ACC112 (cell line): ENCODE measurements around the gene TSPAN18.

ENCODE experiments used
- H2AFZ ChIP-seq: fragments of 200-600 bp; sonication (generic); one replicate; pipeline ENCODE4 v1.6.0; 2017; ENCODE audit warnings: antibody characterized with exemption, low read length; ENCODE audit not compliant: unreplicated experiment
- H3K27ac ChIP-seq: fragments of 200-600 bp; sonication (generic); 2 replicates; pipeline ENCODE4 v1.5.1; 2014; ENCODE audit warnings: low read depth, mild to moderate bottlenecking, antibody characterized with exemption, low read length, moderate library complexity
- H3K27me3 ChIP-seq: fragments of 200-600 bp; sonication (generic); 2 replicates; pipeline ENCODE4 v1.6.1; 2014; ENCODE audit warnings: mild to moderate bottlenecking, antibody characterized with exemption, low read length, moderate library complexity, mixed read lengths; ENCODE audit not compliant: insufficient read depth
- H3K36me3 ChIP-seq: fragments of 200-600 bp; sonication (generic); 2 replicates; pipeline ENCODE4 v1.6.1; 2016; ENCODE audit warnings: mild to moderate bottlenecking, antibody characterized with exemption, low read length, moderate library complexity, mixed read lengths; ENCODE audit not compliant: insufficient read depth
- H3K4me1 ChIP-seq: fragments of 200-600 bp; sonication (generic); one replicate; pipeline ENCODE4 v1.6.1; 2016; ENCODE audit warnings: low read length, mixed read lengths; ENCODE audit not compliant: insufficient read depth, unreplicated experiment, control insufficient read depth
- H3K4me3 ChIP-seq: fragments of 200-600 bp; sonication (generic); 2 replicates; pipeline ENCODE4 v1.5.1; 2014; ENCODE audit warnings: mild to moderate bottlenecking, low read depth, low read length
- H3K79me2 ChIP-seq: fragments of 200-600 bp; sonication (generic); one replicate; pipeline ENCODE4 v1.6.0; 2016; ENCODE audit warnings: low read length; ENCODE audit not compliant: control insufficient read depth, unreplicated experiment, insufficient read depth

Gene TSPAN18

GRCh38 chr11:44777209-44778194, 50.7 kb downstream of the TSPAN18 start:
- Histone ChIP-seq H3K79me2 (no peaks in the 10 kb centered on the region), H3K36me3 (no peaks in the 10 kb centered on the region), H3K27ac (no peak overlapping the region), H3K4me1 (peaks cover 7% of the 10 kb centered on the region), H2AFZ (no peak overlapping the region), H3K27me3 (peaks cover 12% of the 10 kb centered on the region), H3K4me3 (no peak overlapping the region)

- Histone ChIP-seq H3K36me3 (no peaks in the 10 kb centered on the region), H3K79me2 (no peaks in the 10 kb centered on the region), H3K27ac (no peak overlapping the region), H3K4me3 (no peak overlapping the region), H3K27me3 (peaks cover 12% of the 10 kb centered on the region), H3K4me1 (peaks cover 7% of the 10 kb centered on the region), H2AFZ (no peak overlapping the region)
These were observed 51.7 kb downstream of the TSPAN18 start for GRCh38 chr11:44778195-44779100.

DNA sequence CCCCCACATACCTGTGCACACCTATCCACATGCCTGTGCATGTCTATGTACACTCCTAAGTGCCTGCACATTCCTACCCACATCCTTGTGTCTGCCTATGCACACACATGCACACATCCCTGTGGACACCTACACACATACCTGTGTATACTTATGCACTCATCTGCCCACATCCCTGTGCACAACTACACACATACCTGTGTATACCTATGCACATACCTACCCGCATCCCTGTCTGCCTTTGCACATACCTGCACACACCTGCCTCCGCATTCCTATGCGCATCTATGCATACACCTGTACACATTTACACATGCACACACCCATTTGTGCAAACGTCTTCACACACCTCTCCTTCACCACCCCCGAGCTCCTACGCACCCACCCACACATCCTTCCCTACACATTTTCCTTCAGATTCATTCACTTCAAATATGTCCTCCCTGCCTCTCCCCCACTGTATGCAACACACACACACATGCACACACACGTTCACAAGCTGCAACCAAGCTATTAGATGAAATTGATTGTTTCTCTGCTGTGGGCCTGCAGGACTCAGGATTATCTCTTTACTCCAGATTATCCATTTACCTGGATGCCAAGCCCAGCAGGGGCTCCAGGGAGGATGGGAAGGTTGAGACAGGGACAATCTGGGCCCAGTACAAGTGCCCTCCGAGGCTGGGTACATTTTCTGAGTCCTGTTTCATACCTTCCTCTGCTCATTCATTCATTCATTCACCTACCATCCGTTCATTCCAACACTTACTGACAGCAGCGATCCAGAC, 53.2 kb downstream of the TSPAN18 start:
- H2AFZ ChIP-seq, result no peak overlapping the region

DNA sequence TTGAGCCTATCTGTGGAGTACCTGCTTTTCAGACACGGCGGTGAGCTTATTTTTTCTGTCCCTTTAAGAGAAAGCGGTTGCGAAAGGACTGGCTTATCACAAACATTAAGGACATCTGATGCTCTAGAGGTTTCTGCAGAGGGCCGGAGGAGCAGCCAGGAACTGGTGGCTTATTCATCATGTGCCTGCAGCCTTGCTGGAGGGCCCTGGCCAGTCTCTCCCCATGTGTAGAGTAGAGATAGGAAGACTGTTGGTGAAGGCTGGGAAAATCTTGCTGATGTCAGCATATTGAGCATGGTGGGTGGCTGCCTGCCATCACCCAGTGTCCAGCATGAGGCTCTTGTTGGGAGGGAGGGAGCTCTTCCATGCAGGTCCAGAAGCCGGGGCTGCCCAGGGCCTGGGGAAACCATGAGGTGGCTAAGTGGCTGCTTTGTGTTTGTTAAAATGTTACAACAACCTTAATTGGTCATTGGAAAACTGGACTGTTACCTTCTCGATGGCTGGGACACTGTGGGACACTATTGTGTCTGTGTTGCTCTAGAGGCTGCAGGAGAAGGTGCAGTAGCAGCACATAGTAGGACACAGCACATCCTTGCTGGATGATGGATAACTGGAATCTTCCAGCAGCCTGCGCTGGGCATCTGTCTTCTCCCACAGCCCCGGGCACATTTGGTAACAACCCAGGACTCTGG, 54.3 kb downstream of the TSPAN18 start:
- H3K4me3 ChIP-seq, result no peak overlapping the region
- no peaks in the 10 kb centered on the region for H3K79me2 ChIP-seq
- H3K36me3 ChIP-seq, result no peaks in the 10 kb centered on the region
- no peak overlapping the region for H2AFZ ChIP-seq
- peaks cover 7% of the 10 kb centered on the region for H3K4me1 ChIP-seq
- no peak overlapping the region for H3K27ac ChIP-seq
- H3K27me3 ChIP-seq, result peaks cover under 1% of the 10 kb centered on the region; the same call in 1 of the 2 replicates

More for the DNA sequence above, 53.2 kb downstream of the TSPAN18 start:
- H3K4me3 ChIP-seq, result no peak overlapping the region
- H3K79me2 ChIP-seq, result no peaks in the 10 kb centered on the region
- H3K27me3 ChIP-seq, result peaks cover 4% of the 10 kb centered on the region
- no peak overlapping the region for H3K27ac ChIP-seq
- H3K4me1 ChIP-seq, result peaks cover 7% of the 10 kb centered on the region
- no peaks in the 10 kb centered on the region for H3K36me3 ChIP-seq

GRCh38 chr11:44781655-44782054, 54.9 kb downstream of the TSPAN18 start:
- Histone ChIP-seq H3K27ac (no peak overlapping the region), H3K4me1 (peaks cover 7% of the 10 kb centered on the region)

GRCh38 chr11:44782478-44782877, 55.7 kb downstream of the TSPAN18 start:
- Histone ChIP-seq H3K27ac (no peak overlapping the region), H3K4me1 (peaks cover 7% of the 10 kb centered on the region), H3K27me3 (peaks cover 2% of the 10 kb centered on the region; the same call in 1 of the 2 replicates), H2AFZ (no peak overlapping the region), H3K4me3 (no peak overlapping the region), H3K36me3 (no peaks in the 10 kb centered on the region), H3K79me2 (no peaks in the 10 kb centered on the region)

More at GRCh38 chr11:44781655-44782054, 54.9 kb downstream of the TSPAN18 start:
- Histone ChIP-seq H3K36me3 (no peaks in the 10 kb centered on the region), H2AFZ (no peak overlapping the region), H3K4me3 (no peak overlapping the region), H3K79me2 (no peaks in the 10 kb centered on the region), H3K27me3 (peaks cover 2% of the 10 kb centered on the region; the same call in 1 of the 2 replicates)

GRCh38 chr11:44784436-44784760, 57.6 kb downstream of the TSPAN18 start:
- Histone ChIP-seq H3K36me3 (no peaks in the 10 kb centered on the region), H2AFZ (no peak overlapping the region), H3K27ac (no peak overlapping the region), H3K4me1 (peaks cover 10% of the 10 kb centered on the region), H3K4me3 (no peak overlapping the region), H3K79me2 (no peaks in the 10 kb centered on the region), H3K27me3 (peaks cover 2% of the 10 kb centered on the region; the same call in 1 of the 2 replicates)

GRCh38 chr11:44784851-44785250, 58.1 kb downstream of the TSPAN18 start:
- Histone ChIP-seq H3K36me3 (no peaks in the 10 kb centered on the region), H3K4me3 (no peak overlapping the region), H3K4me1 (peaks cover 14% of the 10 kb centered on the region), H3K27ac (no peak overlapping the region), H3K27me3 (peaks cover 2% of the 10 kb centered on the region; the same call in 1 of the 2 replicates), H2AFZ (no peak overlapping the region), H3K79me2 (no peaks in the 10 kb centered on the region)

- H3K4me1 ChIP-seq, result peaks cover 11% of the 10 kb centered on the region
- H3K27ac ChIP-seq, result no peak overlapping the region
- no peak overlapping the region for H2AFZ ChIP-seq
- H3K27me3 ChIP-seq, result peaks cover 2% of the 10 kb centered on the region; the same call in 1 of the 2 replicates
- no peaks in the 10 kb centered on the region for H3K36me3 ChIP-seq
- H3K4me3 ChIP-seq, result no peak overlapping the region
- H3K79me2 ChIP-seq, result no peaks in the 10 kb centered on the region
These were observed 59.3 kb downstream of the TSPAN18 start for GRCh38 chr11:44785856-44786607.
